ENCODE data around the gene MMAA.
"Not testable (repeated sequence)": the region's sequence is repeated elsewhere in the genome, so short reads cannot be mapped to it uniquely, and the experiment has no call there.

MMAA gene

GRCh38 chr4:145618932-145619638 is at the start of gene MMAA:
Gene MMAA, plus strand, starts transcription at chr4:145619385. Its CDS starts 19,755 bp downstream, at chr4:145639140.
- DNase-seq, result peak; percentile 96 to 97

GRCh38 chr4:145574546-145574945 is 44.6 kb upstream of the MMAA start:
- not testable (repeated sequence) for DNase-seq

GRCh38 chr4:145580906-145581305 is 38.3 kb upstream of the MMAA start:
- DNase-seq, result no peak

GRCh38 chr4:145583191-145584055 is 35.8 kb upstream of the MMAA start:
- no peak for DNase-seq

GRCh38 chr4:145587088-145587754 is 32.0 kb upstream of the MMAA start:
- no peak for DNase-seq

GRCh38 chr4:145589381-145589780 is 29.8 kb upstream of the MMAA start:
- DNase-seq, result not testable (repeated sequence)

- DNase-seq, result no peak
Observed at GRCh38 chr4:145589916-145590702, 29.1 kb upstream of the MMAA start.

- DNase-seq, result no peak
Observed at GRCh38 chr4:145602129-145602760, 16.9 kb upstream of the MMAA start.

GRCh38 chr4:145605941-145606340 is 13.2 kb upstream of the MMAA start:
- DNase-seq, result no peak

GRCh38 chr4:145609481-145610427 is 9.4 kb upstream of the MMAA start:
- DNase-seq, result peak; percentile 73 to 79

- DNase-seq, result no peak
Observed at GRCh38 chr4:145613566-145614232, 5.5 kb upstream of the MMAA start.

- DNase-seq, result no peak
Observed at GRCh38 chr4:145614233-145614610, 5.0 kb upstream of the MMAA start.

GRCh38 chr4:145618210-145618931 is 814 bp upstream of the MMAA start:
- DNase-seq, result peak in 1 of 2 experiments; percentile 24

GRCh38 chr4:145619639-145619996 is 433 bp downstream of the MMAA start:
- DNase-seq, result peak; percentile 63 to 68

GRCh38 chr4:145622067-145622466 is 2.9 kb downstream of the MMAA start:
- not testable (repeated sequence) for DNase-seq

- no peak for DNase-seq
Observed at GRCh38 chr4:145623831-145624230, 4.6 kb downstream of the MMAA start.

- DNase-seq, result no peak
Observed at GRCh38 chr4:145625677-145626622, 6.8 kb downstream of the MMAA start.

GRCh38 chr4:145626623-145626982 is 7.4 kb downstream of the MMAA start:
- no peak for DNase-seq

GRCh38 chr4:145635117-145635516 is 15.9 kb downstream of the MMAA start:
- no peak for DNase-seq

Data from activated CD4-positive, alpha-beta T cell treated with anti-CD3 and anti-CD28 coated beads, Interleukin-2, amount 50 U/mL, for 48 hours (primary cell).